Gastroesophageal sphincter (tissue), 3 donors: ENCODE results near the gene MBD6.

Source experiments
- POLR2A ChIP-seq, 2 donors: fragments of 450-650 bp; IDR thresholded peaks; one replicate each; pipeline ENCODE4 v1.6.1; 2017; ENCODE audit warnings: antibody characterized with exemption in 2 of 2, mild to moderate bottlenecking in 2 of 2, moderate library complexity in 1 of 2
- TF ChIP-seq, protein P1 (sequence below), 4 experiments: fragments of 200-600 bp in 2 of 4; fragments of 450-650 bp in 2 of 4; sonication (generic) in 1 of 4; IDR thresholded peaks; one replicate each; pipeline ENCODE4 v1.5.1; 2017 to 2019; ENCODE audit warnings: antibody characterized with exemption in 4 of 4, mild to moderate bottlenecking in 2 of 4, moderate library complexity in 2 of 4

DNA sequence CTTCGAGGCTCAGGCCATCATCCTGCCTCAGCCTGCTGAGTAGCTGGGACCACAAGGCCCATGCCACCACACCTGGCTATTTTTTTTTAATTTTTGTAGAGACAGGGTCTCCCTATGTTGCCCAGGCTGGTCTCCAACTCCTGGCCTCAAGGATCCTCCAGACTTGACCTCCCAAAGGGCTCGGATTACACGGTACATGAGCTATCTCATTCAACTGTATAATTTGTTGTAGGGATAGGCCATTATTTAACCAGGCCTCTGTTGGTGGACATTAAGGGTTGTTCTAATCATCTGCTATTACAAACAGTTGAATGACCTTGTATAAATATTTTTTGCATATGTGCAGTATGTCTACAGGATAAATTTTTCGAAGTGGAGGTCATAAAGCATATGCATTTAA lies 36.2 kb downstream of the MBD6 start:
- TF ChIP-seq, protein P1, sequence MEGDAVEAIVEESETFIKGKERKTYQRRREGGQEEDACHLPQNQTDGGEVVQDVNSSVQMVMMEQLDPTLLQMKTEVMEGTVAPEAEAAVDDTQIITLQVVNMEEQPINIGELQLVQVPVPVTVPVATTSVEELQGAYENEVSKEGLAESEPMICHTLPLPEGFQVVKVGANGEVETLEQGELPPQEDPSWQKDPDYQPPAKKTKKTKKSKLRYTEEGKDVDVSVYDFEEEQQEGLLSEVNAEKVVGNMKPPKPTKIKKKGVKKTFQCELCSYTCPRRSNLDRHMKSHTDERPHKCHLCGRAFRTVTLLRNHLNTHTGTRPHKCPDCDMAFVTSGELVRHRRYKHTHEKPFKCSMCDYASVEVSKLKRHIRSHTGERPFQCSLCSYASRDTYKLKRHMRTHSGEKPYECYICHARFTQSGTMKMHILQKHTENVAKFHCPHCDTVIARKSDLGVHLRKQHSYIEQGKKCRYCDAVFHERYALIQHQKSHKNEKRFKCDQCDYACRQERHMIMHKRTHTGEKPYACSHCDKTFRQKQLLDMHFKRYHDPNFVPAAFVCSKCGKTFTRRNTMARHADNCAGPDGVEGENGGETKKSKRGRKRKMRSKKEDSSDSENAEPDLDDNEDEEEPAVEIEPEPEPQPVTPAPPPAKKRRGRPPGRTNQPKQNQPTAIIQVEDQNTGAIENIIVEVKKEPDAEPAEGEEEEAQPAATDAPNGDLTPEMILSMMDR (IDR thresholded peaks at IDR 0.05): no peak
- no peak for TF ChIP-seq POLR2A (IDR thresholded peaks at IDR 0.05)
